IPS DF 4.7 (cell line): Measurements from ENCODE around the gene CD79B.
A peak's percentile ranks its signal among the peaks of the same experiment; 100 is the strongest.
"Not testable (repeated sequence)": the region's sequence is repeated elsewhere in the genome, so short reads cannot be mapped to it uniquely, and the experiment has no call there.

ENCODE experiments used
- DNase-seq: peaks from one replicate; pipeline ENCODE4 v3.0.0-alpha.2; 2013; ENCODE audit warnings: low spot score; ENCODE audit errors: extremely low read depth

The CD79B gene

GRCh38 chr17:63911657-63912100 is 20.5 kb downstream of the CD79B start:
- no peak for DNase-seq

- DNase-seq, result no peak
These were observed 21.0 kb downstream of the CD79B start, which contains the start of gene CSHL1 for GRCh38 chr17:63911041-63911635. Gene CSHL1, minus strand, starts transcription at chr17:63911258. Its CDS starts 62 bp downstream, at chr17:63911196.

GRCh38 chr17:63910096-63910495 is 22.0 kb downstream of the CD79B start:
- no peak for DNase-seq

GRCh38 chr17:63909586-63909985 is 22.5 kb downstream of the CD79B start:
- DNase-seq, result not testable (repeated sequence)

GRCh38 chr17:63907161-63907778 is 24.9 kb downstream of the CD79B start:
- DNase-seq, result not testable (repeated sequence)

GRCh38 chr17:63904796-63905195 is 27.3 kb downstream of the CD79B start:
- DNase-seq, result not testable (repeated sequence)

- DNase-seq, result not testable (repeated sequence)
These were observed 28.3 kb downstream of the CD79B start for GRCh38 chr17:63903787-63904201.

- DNase-seq, result not testable (repeated sequence)
These were observed 30.2 kb downstream of the CD79B start for GRCh38 chr17:63901971-63902370.

GRCh38 chr17:63898899-63899798 is 33.0 kb downstream of the CD79B start:
- DNase-seq, result not testable (repeated sequence)

- not testable (repeated sequence) for DNase-seq
These were observed 35.4 kb downstream of the CD79B start, which contains the start of gene CSH1 for GRCh38 chr17:63896524-63897354. Gene CSH1, minus strand, starts transcription at chr17:63896574. Its CDS starts 63 bp downstream, at chr17:63896511.

GRCh38 chr17:63894821-63895220 is 37.3 kb downstream of the CD79B start:
- not testable (repeated sequence) for DNase-seq

GRCh38 chr17:63894021-63894420 is 38.1 kb downstream of the CD79B start:
- DNase-seq, result not testable (repeated sequence)

GRCh38 chr17:63892316-63893037 is 39.7 kb downstream of the CD79B start:
- not testable (repeated sequence) for DNase-seq

- not testable (repeated sequence) for DNase-seq
These were observed 42.9 kb downstream of the CD79B start for GRCh38 chr17:63889026-63889848.

GRCh38 chr17:63885119-63885518 is 47.0 kb downstream of the CD79B start:
- DNase-seq, result not testable (repeated sequence)

- not testable (repeated sequence) for DNase-seq
These were observed 49.5 kb downstream of the CD79B start for GRCh38 chr17:63882626-63883126.

GRCh38 chr17:63881935-63882601 is 50.1 kb downstream of the CD79B start, which contains the start of gene GH2:
Gene GH2, minus strand, starts transcription at chr17:63881944. Its CDS starts 143 bp downstream, at chr17:63881801.
- peak; percentile 56 for DNase-seq

GRCh38 chr17:63881337-63881736 is 50.8 kb downstream of the CD79B start:
- not testable (repeated sequence) for DNase-seq
